OCI-LY3 (cell line): ENCODE results near the gene ARAP1.

Experiments used
- H2AFZ ChIP-seq: fragments of 200-600, 300-600 bp; shearing (Covaris generic); 2 replicates; pipeline ENCODE4 v1.6.0; 2014; ENCODE audit warnings: antibody characterized with exemption, low read depth, low read length
- H3K27ac ChIP-seq: fragments of 200-600, 300-600 bp; sonication (generic); 2 replicates; pipeline ENCODE4 v1.5.1; 2014; ENCODE audit warnings: mild to moderate bottlenecking, low read length, moderate library complexity, mixed read lengths
- H3K27me3 ChIP-seq: fragments of 200-600, 300-600 bp; sonication (generic); 2 replicates; pipeline ENCODE4 v1.6.1; 2014; ENCODE audit warnings: low read depth, low read length, mixed read lengths
- H3K36me3 ChIP-seq: fragments of 200-600, 300-600 bp; sonication (generic); replicated peaks from 2 replicates; pipeline ENCODE3; 2014; ENCODE audit warnings: low read depth, low read length, mixed read lengths
- H3K4me1 ChIP-seq: fragments of 300-600, 200-600 bp; sonication (generic); 2 replicates; pipeline ENCODE4 v1.6.1; 2014; ENCODE audit warnings: low read length, mixed read lengths
- H3K4me2 ChIP-seq: fragments of 200-600, 300-600 bp; sonication (generic); 2 replicates; pipeline ENCODE4 v1.6.1; 2014; ENCODE audit warnings: low read length, mixed read lengths
- H3K4me3 ChIP-seq: fragments of 300-600, 200-600 bp; sonication (generic); 2 replicates; pipeline ENCODE4 v1.5.1; 2014; ENCODE audit warnings: antibody characterized with exemption, mild to moderate bottlenecking, low read length, moderate library complexity
- H3K79me2 ChIP-seq: fragments of 300-600, 200-600 bp; shearing (Covaris generic); 2 replicates; pipeline ENCODE4 v1.6.1; 2014; ENCODE audit warnings: mild to moderate bottlenecking, low read length, mixed read lengths
- H3K9ac ChIP-seq: fragments of 300-600, 200-600 bp; shearing (Covaris generic); 2 replicates; pipeline ENCODE4 v1.6.0; 2014; ENCODE audit warnings: mild to moderate bottlenecking, low read length, moderate library complexity
- H3K9me3 ChIP-seq: fragments of 200-600, 300-600 bp; shearing (Covaris generic); 2 replicates; pipeline ENCODE4 v1.6.1; 2014; ENCODE audit warnings: low read length, mixed read lengths; ENCODE audit not compliant: insufficient read depth
- H4K20me1 ChIP-seq: fragments of 200-600, 300-600 bp; sonication (generic); 2 replicates; pipeline ENCODE4 v1.6.1; 2016; ENCODE audit warnings: low read length, mixed read lengths; ENCODE audit not compliant: insufficient read depth
- EZH2phosphoT487 ChIP-seq: fragments of 200-600 bp; shearing (Covaris generic); IDR thresholded peaks from 2 replicates; pipeline ENCODE4 v1.6.1; 2018; ENCODE audit warnings: antibody characterized with exemption, mixed run types, low read depth
- TF ChIP-seq, protein P1 (sequence below): fragments of 200-600, 300-600 bp; sonication (generic); IDR thresholded peaks from 2 replicates; pipeline ENCODE4 v1.5.1; 2014; ENCODE audit warnings: antibody characterized with exemption, low read length, low read depth

ARAP1 gene

DNA sequence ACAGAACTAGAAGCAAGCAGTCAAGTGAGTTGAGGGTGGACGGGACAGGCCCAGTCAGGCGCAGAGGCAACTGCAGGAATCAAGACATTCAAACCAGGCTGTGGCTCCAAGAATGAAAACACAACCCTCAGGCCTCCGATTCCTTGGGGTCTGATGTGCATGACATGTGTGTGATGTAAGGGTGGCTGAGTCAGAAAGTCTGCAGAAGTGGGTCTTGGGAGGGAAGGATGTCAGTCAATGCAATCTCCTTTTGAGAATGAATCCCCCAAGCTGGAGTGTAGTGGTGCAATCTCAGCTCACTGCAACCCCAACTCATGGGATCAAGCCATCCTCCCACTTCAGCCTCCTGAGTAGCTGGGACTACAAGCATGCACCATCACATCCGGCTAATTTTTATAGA is 62.0 kb downstream of the ARAP1 start:
- H3K4me3 ChIP-seq: no peak overlapping the region
- H3K9me3 ChIP-seq: no peaks in the 10 kb centered on the region
- no peaks in the 10 kb centered on the region for H3K4me1 ChIP-seq
- H2AFZ ChIP-seq: no peak overlapping the region
- no peaks in the 10 kb centered on the region for H3K79me2 ChIP-seq
- H3K27me3 ChIP-seq: no peaks in the 10 kb centered on the region
- H3K4me2 ChIP-seq: no peak overlapping the region
- H3K27ac ChIP-seq: no peak overlapping the region
- peaks cover 26% of the 10 kb centered on the region for H4K20me1 ChIP-seq
- peaks cover 62% of the 10 kb centered on the region for H3K36me3 ChIP-seq
- TF ChIP-seq, protein P1, sequence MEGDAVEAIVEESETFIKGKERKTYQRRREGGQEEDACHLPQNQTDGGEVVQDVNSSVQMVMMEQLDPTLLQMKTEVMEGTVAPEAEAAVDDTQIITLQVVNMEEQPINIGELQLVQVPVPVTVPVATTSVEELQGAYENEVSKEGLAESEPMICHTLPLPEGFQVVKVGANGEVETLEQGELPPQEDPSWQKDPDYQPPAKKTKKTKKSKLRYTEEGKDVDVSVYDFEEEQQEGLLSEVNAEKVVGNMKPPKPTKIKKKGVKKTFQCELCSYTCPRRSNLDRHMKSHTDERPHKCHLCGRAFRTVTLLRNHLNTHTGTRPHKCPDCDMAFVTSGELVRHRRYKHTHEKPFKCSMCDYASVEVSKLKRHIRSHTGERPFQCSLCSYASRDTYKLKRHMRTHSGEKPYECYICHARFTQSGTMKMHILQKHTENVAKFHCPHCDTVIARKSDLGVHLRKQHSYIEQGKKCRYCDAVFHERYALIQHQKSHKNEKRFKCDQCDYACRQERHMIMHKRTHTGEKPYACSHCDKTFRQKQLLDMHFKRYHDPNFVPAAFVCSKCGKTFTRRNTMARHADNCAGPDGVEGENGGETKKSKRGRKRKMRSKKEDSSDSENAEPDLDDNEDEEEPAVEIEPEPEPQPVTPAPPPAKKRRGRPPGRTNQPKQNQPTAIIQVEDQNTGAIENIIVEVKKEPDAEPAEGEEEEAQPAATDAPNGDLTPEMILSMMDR: no peak
- TF ChIP-seq EZH2phosphoT487: no peak
- H3K9ac ChIP-seq: no peak overlapping the region

GRCh38 chr11:72688929-72689328 is 63.3 kb downstream of the ARAP1 start:
- Histone ChIP-seq H3K4me1 (no peaks in the 10 kb centered on the region), H3K27me3 (no peaks in the 10 kb centered on the region), H3K36me3 (peaks cover 52% of the 10 kb centered on the region), H3K9ac (no peak overlapping the region), H4K20me1 (peaks cover 21% of the 10 kb centered on the region), H3K4me3 (no peak overlapping the region), H2AFZ (no peak overlapping the region), H3K4me2 (no peak overlapping the region), H3K9me3 (no peaks in the 10 kb centered on the region), H3K27ac (no peak overlapping the region), H3K79me2 (no peaks in the 10 kb centered on the region)
- TF ChIP-seq, protein P1: no peak
- TF ChIP-seq EZH2phosphoT487: no peak

GRCh38 chr11:72688486-72688885 is 63.7 kb downstream of the ARAP1 start:
- Histone ChIP-seq H3K4me2 (no peak overlapping the region), H3K36me3 (peaks cover 48% of the 10 kb centered on the region), H3K9ac (no peak overlapping the region), H3K4me1 (no peaks in the 10 kb centered on the region), H3K27ac (no peak overlapping the region), H3K79me2 (no peaks in the 10 kb centered on the region), H2AFZ (no peak overlapping the region), H4K20me1 (peaks cover 24% of the 10 kb centered on the region), H3K4me3 (no peak overlapping the region), H3K27me3 (no peaks in the 10 kb centered on the region), H3K9me3 (no peaks in the 10 kb centered on the region)
- TF ChIP-seq, protein P1: no peak
- no peak for TF ChIP-seq EZH2phosphoT487

GRCh38 chr11:72687326-72687725 is 64.9 kb downstream of the ARAP1 start:
- Histone ChIP-seq H3K27me3 (no peaks in the 10 kb centered on the region), H3K27ac (no peak overlapping the region), H3K79me2 (no peaks in the 10 kb centered on the region), H3K9me3 (no peaks in the 10 kb centered on the region), H3K36me3 (peaks cover 39% of the 10 kb centered on the region), H3K4me2 (no peak overlapping the region), H4K20me1 (peaks cover 31% of the 10 kb centered on the region), H3K9ac (no peak overlapping the region), H3K4me1 (no peaks in the 10 kb centered on the region), H3K4me3 (no peak overlapping the region), H2AFZ (no peak overlapping the region)
- TF ChIP-seq EZH2phosphoT487: no peak
- TF ChIP-seq, protein P1: no peak
